ENCODE results near the gene RIMS4. TPM values are rescaled to one million over a fixed set of nuclear protein-coding genes. Genes with fewer than 3 reads are reported as not detected.

Gene RIMS4
- polyA plus RNA-seq, 3 donors = not detected

GRCh38 chr20:44725837-44726236 is 84.5 kb downstream of the RIMS4 start:
- no peak for DNase-seq
- Mint-ChIP-seq H3K9me3 (no peaks in the 10 kb centered on the region), H3K4me3 (no peak overlapping the region), H3K27me3 (ENCODE audit: low read depth in 3 of 3) (peaks cover 0 to 5% (median 0%) of the 10 kb centered on the region in 3 donors), H3K27ac (no peak overlapping the region), H3K36me3 (no peaks in the 10 kb centered on the region), H3K4me1 (peaks cover 10% of the 10 kb centered on the region)
- Histone ChIP-seq H3K79me2 (ENCODE audit: insufficient read depth, low read length) (no peaks in the 10 kb centered on the region), H4K20me1 (ENCODE audit: insufficient read depth, low read length) (no peaks in the 10 kb centered on the region), H3K9ac (ENCODE audit: insufficient read depth, low read length, poor library complexity, severe bottlenecking) (no peak overlapping the region), H2AFZ (ENCODE audit: insufficient read depth, low read depth, low read length, poor library complexity, severe bottlenecking) (no peak overlapping the region), H3K4me2 (replicated peaks; ENCODE audit: extremely low read depth, low read length, poor library complexity, severe bottlenecking) (no peak overlapping the region), H3K36me3 (replicated peaks in 1 of 2; ENCODE audit: control insufficient read depth in 1 of 2, insufficient read depth in 2 of 2, low read length in 2 of 2) (no peaks in the 10 kb centered on the region), H3K4me1 (ENCODE audit: control insufficient read depth in 1 of 2, insufficient read depth in 2 of 2, low read length in 2 of 2) (peaks cover 6 to 7% of the 10 kb centered on the region in 2 donors), H3K27me3 (ENCODE audit: control insufficient read depth in 2 of 2, insufficient read depth in 2 of 2, low read length in 2 of 2) (no peaks in the 10 kb centered on the region), H3K4me3 (replicated peaks in 1 of 3; ENCODE audit: low read depth in 2 of 3, low read length in 3 of 3) (no peak overlapping the region), H3K27ac (ENCODE audit: low read depth in 1 of 2, low read length in 2 of 2) (no peak overlapping the region), H3K9me3 (replicated peaks in 1 of 2; ENCODE audit: control insufficient read depth in 1 of 2, insufficient read depth in 1 of 2, low read length in 2 of 2) (no peaks in the 10 kb centered on the region)
- intact Hi-C loops (cut with micrococcal nuclease) = no loop called here
- 72% methylated on average over 3 of the region's 5 CpGs for WGBS (ENCODE audit: insufficient coverage)
- no peak for TF ChIP-seq CTCF (IDR thresholded peaks at IDR 0.05)

GRCh38 chr20:44724423-44725091 is 85.8 kb downstream of the RIMS4 start:
- Histone ChIP-seq H3K4me1 (ENCODE audit: control insufficient read depth in 1 of 2, insufficient read depth in 2 of 2, low read length in 2 of 2) (peaks cover 6 to 7% of the 10 kb centered on the region in 2 donors), H3K27me3 (ENCODE audit: control insufficient read depth in 2 of 2, insufficient read depth in 2 of 2, low read length in 2 of 2) (no peaks in the 10 kb centered on the region), H3K9ac (ENCODE audit: insufficient read depth, low read length, poor library complexity, severe bottlenecking) (no peak overlapping the region), H3K79me2 (ENCODE audit: insufficient read depth, low read length) (no peaks in the 10 kb centered on the region), H3K4me3 (replicated peaks in 1 of 3; ENCODE audit: low read depth in 2 of 3, low read length in 3 of 3) (no peak overlapping the region), H3K27ac (ENCODE audit: low read depth in 1 of 2, low read length in 2 of 2) (no peak overlapping the region), H3K4me2 (replicated peaks; ENCODE audit: extremely low read depth, low read length, poor library complexity, severe bottlenecking) (no peak overlapping the region), H2AFZ (ENCODE audit: insufficient read depth, low read depth, low read length, poor library complexity, severe bottlenecking) (no peak overlapping the region), H3K9me3 (replicated peaks in 1 of 2; ENCODE audit: control insufficient read depth in 1 of 2, insufficient read depth in 1 of 2, low read length in 2 of 2) (no peaks in the 10 kb centered on the region), H4K20me1 (ENCODE audit: insufficient read depth, low read length) (no peaks in the 10 kb centered on the region), H3K36me3 (replicated peaks in 1 of 2; ENCODE audit: control insufficient read depth in 1 of 2, insufficient read depth in 2 of 2, low read length in 2 of 2) (no peaks in the 10 kb centered on the region)
- Mint-ChIP-seq H3K4me3 (no peak overlapping the region), H3K27ac (no peak overlapping the region), H3K36me3 (no peaks in the 10 kb centered on the region), H3K27me3 (ENCODE audit: low read depth in 3 of 3) (peaks cover 0 to 5% (median 0%) of the 10 kb centered on the region in 3 donors), H3K9me3 (no peaks in the 10 kb centered on the region), H3K4me1 (peaks cover 10% of the 10 kb centered on the region)
- intact Hi-C loops (cut with micrococcal nuclease) = no loop called here
- DNase-seq = no peak
- TF ChIP-seq CTCF (IDR thresholded peaks at IDR 0.05) = no peak
- 90% methylated on average over 24 of the region's 26 CpGs for WGBS (ENCODE audit: insufficient coverage)

All from CD14-positive monocyte (primary cell).